Left renal pelvis (tissue), 4 donors: ENCODE results near the gene MGMT. TPM values are rescaled to one million over a fixed set of nuclear protein-coding genes. Genes with fewer than 3 reads are reported as not detected.

Experiments
- DNase-seq, 4 donors: peaks; one replicate each; pipeline ENCODE4 v3.0.0-alpha.2; 2013; ENCODE audit warnings: low read depth in 4 of 4, low spot score in 3 of 4
- polyA plus RNA-seq, 4 donors: library from polyadenylated mRNA; unstranded; fragments of 120-200 nt; gene quantifications; one replicate each; pipeline ENCODE4 v1.2.1, GENCODE V29; 2013; ENCODE audit not compliant: insufficient read length in 4 of 4

The MGMT gene
- polyA plus RNA-seq, 4 donors = 14.2 to 24.7 (median 17.5) TPM

GRCh38 chr10:129673292-129673691 is 206.3 kb downstream of the MGMT start:
- no peak for DNase-seq

DNA sequence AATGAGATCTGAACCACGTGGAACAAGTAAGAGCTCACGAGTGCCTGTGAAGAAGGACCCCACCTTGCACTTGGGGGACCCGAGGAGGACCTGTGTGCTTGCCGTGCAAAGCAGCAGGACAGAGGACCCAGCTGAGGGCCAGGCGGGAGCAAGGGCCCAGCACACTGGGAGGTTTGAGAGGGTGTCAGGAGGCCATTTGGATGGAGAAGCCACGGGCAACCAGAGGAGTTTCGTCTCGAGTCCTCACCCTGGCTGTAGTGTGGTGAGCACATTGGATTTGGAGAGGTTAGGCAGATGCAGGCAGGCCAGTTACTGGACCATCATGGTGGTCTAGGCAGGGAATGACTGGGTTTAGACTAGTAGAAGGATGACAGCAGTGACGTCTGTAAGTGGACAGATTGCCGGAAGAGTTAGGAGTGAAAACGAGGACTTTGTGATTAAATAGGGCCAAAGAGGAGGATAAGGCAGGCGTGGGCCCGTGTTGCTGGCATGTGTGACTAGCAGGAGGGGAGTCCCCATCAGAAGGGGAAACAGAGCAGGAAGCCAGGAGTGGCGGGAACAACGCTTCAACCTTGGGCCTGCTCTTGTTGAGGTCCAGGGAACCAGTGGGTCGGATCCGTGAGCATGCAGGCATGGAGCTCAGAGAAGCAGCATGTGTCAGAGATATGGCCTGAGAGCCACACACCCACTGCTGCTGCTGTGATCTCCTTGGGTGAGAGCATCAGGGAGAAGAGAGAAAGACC is 208.2 kb downstream of the MGMT start:
- no peak for DNase-seq

DNA sequence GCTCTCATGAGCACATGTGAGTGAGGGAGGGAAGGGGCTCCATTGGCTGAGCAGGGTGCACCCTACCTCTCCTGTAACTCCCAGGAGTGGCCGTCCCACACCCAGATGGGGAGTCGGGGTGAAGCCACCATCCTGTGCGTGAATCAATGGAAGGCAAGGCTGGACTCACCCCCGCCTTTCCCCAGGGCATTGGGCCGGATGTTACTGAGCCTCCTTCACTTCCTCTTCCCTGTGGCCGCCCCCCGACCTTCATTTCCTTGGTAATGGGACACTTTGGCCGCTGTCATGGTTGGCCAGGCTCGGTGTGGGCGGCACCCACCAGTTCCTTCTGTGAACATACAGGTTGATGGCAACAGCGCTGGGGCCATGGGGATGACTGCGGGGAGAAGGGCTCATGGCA is 209.0 kb downstream of the MGMT start:
- DNase-seq = no peak

GRCh38 chr10:129677377-129677927 is 210.4 kb downstream of the MGMT start:
- no peak for DNase-seq

DNA sequence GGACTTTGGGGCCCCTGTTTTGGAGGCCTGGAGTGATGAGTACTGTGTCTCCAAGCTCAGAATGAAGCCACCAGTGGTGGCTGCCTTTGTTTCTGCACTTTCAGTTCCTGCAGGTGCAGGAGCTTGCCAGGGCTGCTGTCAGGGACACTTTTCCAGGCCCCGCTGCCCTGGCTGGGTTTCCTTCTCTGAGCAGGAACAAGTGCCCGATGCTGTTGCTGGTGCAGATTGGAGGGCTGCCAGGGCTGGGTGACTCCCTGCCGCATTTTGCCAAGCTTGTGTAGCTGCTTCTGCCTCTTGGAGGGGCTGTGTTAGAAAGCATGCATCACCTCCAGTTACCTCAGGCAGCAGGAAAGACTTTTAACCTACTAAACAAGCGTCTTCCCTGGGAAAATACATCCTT is 211.1 kb downstream of the MGMT start:
- DNase-seq = no peak

DNA sequence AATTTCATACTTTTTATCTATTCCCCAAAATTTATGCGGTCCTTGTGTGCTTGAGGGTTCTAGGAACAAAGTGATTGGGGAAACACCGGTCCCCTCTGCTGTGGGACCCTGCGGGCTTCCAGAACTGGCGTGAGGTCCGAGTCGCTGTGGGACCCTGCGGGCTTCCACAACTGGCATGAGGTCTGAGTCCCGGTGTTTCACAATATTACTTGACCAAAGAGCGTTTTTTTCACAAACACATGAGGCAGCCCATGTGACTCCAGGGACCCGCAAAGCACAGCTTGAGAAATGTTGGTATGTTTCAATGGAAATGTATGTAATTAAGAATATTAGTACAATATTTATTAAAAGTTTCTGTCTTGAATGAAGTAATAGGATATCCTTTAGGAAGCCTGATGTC is 212.2 kb downstream of the MGMT start:
- DNase-seq = no peak

GRCh38 chr10:129680661-129681344 is 213.8 kb downstream of the MGMT start:
- DNase-seq = no peak

DNA sequence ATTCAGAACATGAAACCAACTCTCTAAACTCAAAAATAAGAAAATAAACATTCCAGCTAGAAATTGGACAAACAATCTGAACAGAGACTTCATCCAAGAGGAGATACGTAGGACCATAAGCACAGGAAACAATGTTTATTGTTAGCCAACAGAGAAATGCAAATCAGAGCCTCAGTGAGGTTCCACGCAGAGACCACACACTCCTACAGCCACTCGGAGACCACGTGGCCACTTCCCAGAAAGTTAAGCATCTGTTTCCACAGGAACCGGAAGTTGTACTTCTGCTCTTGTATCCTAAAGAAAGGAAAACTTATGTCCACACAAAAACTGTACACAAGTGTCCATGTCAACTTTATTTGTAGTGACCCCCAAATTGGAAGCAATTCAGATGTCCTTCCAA is 214.8 kb downstream of the MGMT start:
- DNase-seq = no peak

DNA sequence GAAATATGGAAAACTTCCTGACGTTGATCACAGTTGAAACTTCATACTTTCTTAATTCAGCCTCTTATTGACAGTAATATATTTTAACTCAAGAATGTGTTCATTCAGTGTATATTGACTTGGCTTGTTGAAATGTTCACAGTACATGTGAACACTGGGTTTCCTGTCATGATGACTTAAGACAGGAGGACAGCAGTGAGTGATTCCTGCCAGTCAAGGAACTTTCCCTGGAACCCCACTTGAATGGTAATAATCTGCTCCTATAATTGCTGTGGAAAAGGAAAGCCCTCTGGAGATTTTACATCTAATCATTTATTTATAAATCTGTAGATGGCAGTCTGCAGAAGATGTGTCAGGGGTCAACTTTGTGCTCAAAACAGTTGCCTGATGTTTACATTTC is 216.5 kb downstream of the MGMT start:
- DNase-seq = no peak

GRCh38 chr10:129683920-129684319 is 216.9 kb downstream of the MGMT start:
- DNase-seq = no peak

DNA sequence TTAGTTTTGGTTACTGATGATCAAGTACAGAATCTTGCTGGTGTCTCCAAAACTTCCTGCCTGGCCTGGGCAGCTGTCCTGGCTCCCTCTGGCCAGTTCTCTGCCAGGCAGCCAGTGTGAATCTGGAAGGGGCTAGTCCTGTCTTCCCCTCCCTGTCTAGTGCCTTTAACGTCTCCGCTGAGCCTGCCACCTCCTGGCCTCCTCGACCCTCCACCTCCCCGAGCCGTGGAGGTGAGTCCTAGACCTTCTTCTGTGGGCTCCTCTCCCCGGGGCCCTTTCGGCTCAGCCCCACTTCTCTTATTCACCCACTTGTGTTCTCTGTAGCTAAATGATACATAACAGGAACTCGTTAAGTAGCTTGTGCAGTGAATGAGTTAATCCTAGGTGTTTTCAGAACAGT is 218.2 kb downstream of the MGMT start:
- no peak for DNase-seq

- no peak for DNase-seq
These were observed 222.6 kb downstream of the MGMT start for GRCh38 chr10:129689671-129690071.

DNA sequence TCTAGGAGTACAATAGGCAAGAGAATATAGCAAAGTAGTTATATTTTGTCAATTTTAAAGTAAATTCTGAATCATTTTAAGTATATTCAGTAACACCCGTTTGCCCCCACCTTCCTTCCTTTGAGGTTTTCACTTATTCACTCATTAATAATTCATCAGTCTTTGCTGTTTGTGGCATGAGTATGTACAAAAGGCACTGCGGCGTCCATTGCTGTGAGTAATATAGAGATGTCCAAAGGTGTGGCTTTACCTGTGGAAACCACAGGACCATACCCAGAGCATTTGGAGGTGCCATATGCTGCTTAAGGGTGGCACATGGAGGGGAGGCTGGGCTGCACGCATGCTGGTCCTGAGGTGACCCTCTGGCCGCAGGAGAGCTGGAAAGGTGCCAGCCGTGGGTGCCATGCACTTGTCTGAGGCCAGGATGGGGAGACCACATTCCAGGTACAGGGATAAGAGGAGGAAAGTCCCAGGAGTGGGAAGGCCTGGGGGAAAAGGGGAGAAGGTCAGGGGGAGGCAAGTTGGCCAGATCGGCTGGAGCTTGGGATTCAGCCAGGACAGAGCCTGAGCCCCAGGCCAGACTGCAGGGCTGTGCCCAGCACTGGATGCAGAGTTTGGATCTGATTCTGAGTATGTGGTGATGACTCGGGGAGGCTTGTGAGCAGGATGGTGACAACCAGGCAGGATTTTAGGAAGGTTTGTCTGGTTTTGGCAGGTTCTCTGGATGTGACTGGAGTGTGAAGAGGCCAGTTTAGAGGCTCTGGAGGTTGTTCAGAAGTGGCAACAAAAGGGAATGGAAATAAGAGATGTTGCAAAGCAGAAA is 223.4 kb downstream of the MGMT start:
- no peak for DNase-seq

DNA sequence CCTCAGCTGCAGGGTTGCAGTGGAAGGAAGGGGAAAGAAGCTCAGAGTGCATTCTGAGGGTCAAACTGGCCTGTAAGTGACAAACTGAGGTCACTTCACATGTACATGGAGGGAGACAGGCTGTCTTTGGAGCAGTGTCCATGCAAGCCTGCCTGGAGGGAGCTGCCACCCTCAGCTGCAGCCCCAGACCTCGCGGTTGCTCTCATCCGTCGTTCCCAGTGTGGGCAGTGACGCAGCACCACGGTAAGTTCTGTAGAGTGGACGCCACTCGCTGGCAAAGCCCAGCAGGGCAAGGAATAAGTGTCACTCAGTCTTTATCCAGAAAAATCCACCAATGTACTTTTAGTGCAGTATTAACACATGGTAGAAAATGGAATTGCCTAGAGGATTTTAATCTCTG is 225.7 kb downstream of the MGMT start:
- DNase-seq = no peak

GRCh38 chr10:129693382-129693781 is 226.3 kb downstream of the MGMT start:
- DNase-seq = no peak

DNA sequence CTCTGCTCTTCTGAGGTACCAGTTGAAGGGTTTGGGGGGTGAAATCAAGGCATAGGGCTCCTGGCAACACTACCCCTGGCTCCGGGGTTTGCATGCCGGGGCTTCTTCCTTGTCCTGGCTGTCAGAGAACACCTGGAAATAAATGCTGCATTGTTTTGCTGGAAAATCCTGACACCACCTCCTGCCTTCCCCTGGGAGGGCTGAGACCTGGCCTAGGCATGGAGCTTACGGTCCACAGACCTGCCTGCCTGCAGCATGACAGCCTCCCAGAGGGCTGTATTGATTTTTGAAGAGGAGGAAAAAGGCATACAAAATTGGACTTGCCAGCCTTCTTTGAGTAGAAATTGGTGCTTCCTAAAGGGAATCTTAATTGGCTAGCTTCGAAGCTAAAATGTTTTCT is 227.1 kb downstream of the MGMT start:
- DNase-seq = no peak

GRCh38 chr10:129694691-129695243 is 227.7 kb downstream of the MGMT start:
- DNase-seq = peak; percentile 52 to 61 (median 55)

- DNase-seq = no peak
These were observed 228.6 kb downstream of the MGMT start for GRCh38 chr10:129695671-129696070.

DNA sequence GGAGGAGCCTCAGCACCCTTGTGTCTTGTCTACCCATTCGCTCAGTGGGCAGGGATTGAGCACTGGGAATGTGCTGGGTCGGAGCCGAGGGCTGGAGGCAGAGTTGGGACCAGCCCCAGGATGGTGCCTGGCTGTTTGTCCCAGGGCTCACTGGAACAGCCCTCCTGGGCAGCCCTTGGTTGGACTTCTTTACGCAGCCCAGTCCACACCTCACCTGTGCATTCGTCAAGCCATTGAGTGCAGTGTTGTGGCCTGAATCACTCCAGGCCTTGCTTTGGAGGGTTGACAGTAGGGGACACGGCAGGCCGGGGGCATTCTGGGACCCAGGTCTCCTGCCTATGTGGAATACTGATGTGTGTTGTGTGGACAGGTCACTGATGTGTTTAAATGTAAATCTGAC is 229.6 kb downstream of the MGMT start:
- DNase-seq = no peak

DNA sequence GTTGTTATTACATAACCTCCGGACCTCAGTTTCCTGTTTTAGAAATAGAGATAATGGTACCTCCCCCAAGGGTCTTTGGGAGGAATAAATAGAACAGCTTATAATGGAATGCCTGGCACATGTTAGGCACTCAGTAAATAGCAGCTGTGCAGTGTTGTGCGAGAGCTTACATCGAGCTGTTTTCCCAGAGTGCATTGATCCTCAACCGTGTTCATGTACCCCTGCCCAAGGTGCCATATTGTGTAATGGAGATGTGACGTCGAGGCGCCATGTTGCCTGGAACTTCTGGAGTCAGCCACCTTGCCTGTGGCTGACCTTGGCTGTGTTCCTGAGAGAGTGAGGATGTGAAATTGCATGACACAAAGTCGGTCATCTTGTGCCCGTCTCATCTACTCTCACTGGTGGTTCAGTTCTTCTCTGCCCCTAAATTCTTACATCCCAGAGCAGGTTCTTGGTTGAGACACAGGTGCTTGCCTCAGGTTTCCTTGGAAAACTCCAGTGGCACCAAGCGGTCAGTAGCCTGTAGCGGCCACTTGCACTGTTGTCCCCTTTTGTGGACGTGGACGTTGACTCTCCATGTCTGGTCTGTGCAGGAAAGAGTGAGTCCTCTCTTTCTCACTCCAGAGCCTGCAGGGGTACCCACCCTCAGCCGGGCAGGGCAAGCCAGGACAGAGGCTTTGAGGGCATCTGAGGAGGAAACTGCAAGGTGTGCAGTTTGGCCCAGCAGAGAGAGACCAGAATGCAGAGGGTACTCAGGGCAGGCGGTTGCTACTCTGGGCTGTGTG is 230.6 kb downstream of the MGMT start:
- DNase-seq = no peak
